H1 (cell line): ENCODE measurements around the gene CACUL1. TPM values are rescaled to one million over a fixed set of nuclear protein-coding genes. Genes with fewer than 3 reads are reported as not detected.

Source experiments
- polyA plus RNA-seq, 7 experiments: library from polyadenylated mRNA; depleted of rRNA in 3 of 7; stranded (reverse) in 5 of 7; unstranded in 2 of 7; fragments of >200 nt in 5 of 7; fragments of 200-250 nt in 2 of 7; gene quantifications; 1 replicate in 5 of 7; 2 replicates in 1 of 7; 4 replicates in 1 of 7; pipeline versions ENCODE4 v1.2.1 to v1.2.3, GENCODE V29; 2011 to 2013; ENCODE audit warnings: missing spikeins in 2 of 7, mixed read lengths in 2 of 7
- total RNA-seq: library from RNA; stranded (reverse); fragmentation: NEBNext Ultra II Directional; extraction: Animal tissue kit (Norgen Biotek cat#: 25700); gene quantifications from 2 replicates; pipeline ENCODE4 v1.2.1, GENCODE V29; 2021

CACUL1 gene
- total and polyA plus RNA-seq, 2 of the 8 experiments (the other 6 are each of a cell fraction or from before 2014, with no cell fraction given): 6.5 to 34.2 TPM

Other genes starting within 250 kb of the CACUL1 start
- gene PRLHR, start 159.3 kb downstream of the CACUL1 start, total RNA-seq: not detected in 2 replicates
- 0.05 TPM in 1 of 2 replicates, not detected in the other for gene PRLHR, start 159.3 kb downstream of the CACUL1 start, polyA plus RNA-seq (2011; rRNA removed)